IMR-90 (cell line): ENCODE results near the gene PRL.

Experiments used
- CEBPB ChIP-seq: IDR thresholded peaks from 2 replicates; pipeline ENCODE4 v1.6.1; 2012; ENCODE audit warnings: low read depth, low read length, improper control_type of control experiment
- CHD1 ChIP-seq: IDR thresholded peaks from 2 replicates; pipeline ENCODE4 v1.6.1; 2012; ENCODE audit warnings: low read depth, low read length, improper control_type of control experiment
- CTCF ChIP-seq: conservative IDR thresholded peaks from 2 replicates; pipeline ENCODE4 v1.5.1; 2012; ENCODE audit warnings: mild to moderate bottlenecking, low read depth, low read length, improper control_type of control experiment
- ELK1 ChIP-seq: fragments of 150-350 bp; IDR thresholded peaks from 2 replicates; pipeline ENCODE4 v1.6.1; 2016; ENCODE audit warnings: low read depth, mild to moderate bottlenecking, low read length, moderate library complexity, borderline replicate concordance
- FOS ChIP-seq: fragments of 150-350 bp; IDR thresholded peaks from 2 replicates; pipeline ENCODE4 v1.6.1; 2016; ENCODE audit warnings: low read depth, low read length
- MXI1 ChIP-seq: IDR thresholded peaks from 2 replicates; pipeline ENCODE4 v1.6.1; 2012; ENCODE audit warnings: low read depth, mild to moderate bottlenecking, low read length, moderate library complexity, borderline replicate concordance
- POLR2A ChIP-seq: IDR thresholded peaks from 2 replicates; pipeline ENCODE4 v1.6.1; 2012; ENCODE audit warnings: mild to moderate bottlenecking, low read depth, low read length
- RAD21 ChIP-seq: IDR thresholded peaks from 2 replicates; pipeline ENCODE4 v1.6.1; 2012; ENCODE audit warnings: low read length, improper control_type of control experiment
- RFX5 ChIP-seq: IDR thresholded peaks from 2 replicates; pipeline ENCODE4 v1.8.0; 2012; ENCODE audit warnings: low read depth, mild to moderate bottlenecking, low read length, moderate library complexity
- USF2 ChIP-seq: fragments of 150-350 bp; IDR thresholded peaks from 2 replicates; pipeline ENCODE4 v1.6.1; 2017; ENCODE audit warnings: mild to moderate bottlenecking, antibody characterized with exemption, low read length, low read depth

GRCh38 chr6:22328474-22328873 is 31.6 kb upstream of the PRL start:
- no peak for TF ChIP-seq RFX5
- no peak for TF ChIP-seq CTCF
- no peak for TF ChIP-seq CEBPB
- TF ChIP-seq FOS, result no peak
- TF ChIP-seq USF2, result no peak
- TF ChIP-seq MXI1, result no peak
- no peak for TF ChIP-seq POLR2A
- no peak for TF ChIP-seq CHD1
- no peak for TF ChIP-seq RAD21
- TF ChIP-seq ELK1, result no peak
